K562 (cell line): ENCODE data around the gene ZNF740. TPM values are rescaled to one million over a fixed set of nuclear protein-coding genes. Genes with fewer than 3 reads are reported as not detected.

Experiments used
- ARNT ChIP-seq, 2 experiments: fragments of 450-650 bp; IDR thresholded peaks; 2 replicates each; pipeline ENCODE4 v1.6.1; 2016; ENCODE audit warnings: mild to moderate bottlenecking in 1 of 2
- ATF7 ChIP-seq: fragments of 450-650 bp; IDR thresholded peaks from 2 replicates; pipeline ENCODE4 v1.7.1; 2014; ENCODE audit warnings: mild to moderate bottlenecking, moderate library complexity
- CBX2 ChIP-seq: fragments of 200-600 bp; sonication (generic); IDR thresholded peaks from one replicate; pipeline ENCODE4 v1.6.1; 2012; ENCODE audit warnings: mild to moderate bottlenecking, low read length, inconsistent platforms; ENCODE audit not compliant: insufficient read depth, poor library complexity, severe bottlenecking
- HEY1 ChIP-seq: fragments of 250-450 bp; sonication (Bioruptor Pico); IDR thresholded peaks from 2 replicates; pipeline ENCODE4 v1.5.0; 2020; ENCODE audit warnings: mild to moderate bottlenecking, moderate library complexity, borderline replicate concordance
- HOXB6 ChIP-seq: fragments of 250-450 bp; sonication (Bioruptor Pico); IDR thresholded peaks from 2 replicates; pipeline ENCODE4 v1.5.1; 2022; ENCODE audit warnings: mild to moderate bottlenecking, borderline replicate concordance
- JUND ChIP-seq, 2 experiments: IDR thresholded peaks; 2 replicates in 1 of 2; 3 replicates in 1 of 2; pipeline ENCODE4 v1.6.1; 2011; ENCODE audit warnings: borderline replicate concordance in 2 of 2, low read depth in 2 of 2, low read length in 2 of 2, improper control_type of control experiment in 1 of 2, missing biosample characterization in 1 of 2, missing genetic modification characterization in 1 of 2, missing genetic modification reagents in 1 of 2
- MIER1 ChIP-seq: fragments of 450-650 bp; IDR thresholded peaks from 2 replicates; pipeline ENCODE4 v1.6.1; 2016; ENCODE audit warnings: antibody characterized with exemption, mild to moderate bottlenecking, low read depth
- MXI1 ChIP-seq: IDR thresholded peaks from 2 replicates; pipeline ENCODE4 v1.6.1; 2011; ENCODE audit warnings: low read depth, mild to moderate bottlenecking, improper control_type of control experiment, low read length
- RFX7 ChIP-seq: fragments of 250-450 bp; sonication (Bioruptor Pico); IDR thresholded peaks from 2 replicates; pipeline ENCODE4 v1.5.1; 2021; ENCODE audit warnings: mild to moderate bottlenecking
- SNAPC5 ChIP-seq: fragments of 250-450 bp; sonication (Bioruptor Pico); IDR thresholded peaks from 2 replicates; pipeline ENCODE4 v1.8.0; 2021; ENCODE audit warnings: moderate library complexity, mild to moderate bottlenecking, inconsistent platforms
- TCF7 ChIP-seq: sonication (generic); IDR thresholded peaks from 2 replicates; pipeline ENCODE4 v1.6.1; 2016; ENCODE audit warnings: antibody characterized with exemption, borderline replicate concordance
- ZBTB11 ChIP-seq, 3 experiments: fragments of 200-800 bp in 1 of 3; fragments of 250-450 bp in 1 of 3; fragments of 450-650 bp in 1 of 3; sonication (Bioruptor Pico) in 1 of 3; sonication (Bioruptor generic) in 1 of 3; formaldehyde crosslinking in 1 of 3; IDR thresholded peaks; 2 replicates each; pipeline versions ENCODE4 v1.6.1 to v1.8.0; 2016 to 2022; ENCODE audit warnings: mild to moderate bottlenecking in 2 of 3, missing genetic modification characterization in 2 of 3, missing compliant biosample characterization in 1 of 3, moderate library complexity in 1 of 3
- ZFPM2 ChIP-seq: fragments of 250-450 bp; sonication (Bioruptor Pico); IDR thresholded peaks from 2 replicates; pipeline ENCODE4 v1.5.1; 2022; ENCODE audit warnings: mild to moderate bottlenecking
- ZNF263 ChIP-seq: sonication (generic); formaldehyde crosslinking; IDR thresholded peaks from 2 replicates; pipeline ENCODE4 v1.8.0; 2022; ENCODE audit warnings: mild to moderate bottlenecking, missing genetic modification reagents, borderline replicate concordance
- ZNF707 ChIP-seq: fragments of 250-450 bp; sonication (Bioruptor Pico); conservative IDR thresholded peaks from 2 replicates; pipeline ENCODE4 v1.8.0; 2022; ENCODE audit warnings: inconsistent platforms, mild to moderate bottlenecking, moderate library complexity
- ZSCAN32 ChIP-seq: fragments of 450-650 bp; formaldehyde crosslinking; IDR thresholded peaks from 2 replicates; pipeline ENCODE4 v1.4.0; 2020; ENCODE audit warnings: mild to moderate bottlenecking, moderate library complexity
- polyA plus RNA-seq, 8 experiments: library from polyadenylated mRNA; depleted of rRNA in 4 of 8; stranded (reverse) in 5 of 8; unstranded in 3 of 8; fragments of >200 nt; fragmentation: Nextera tagmentation in 2 of 8; fragmentation: Illumina TruSeq in 1 of 8; extraction: Ambion mirVana in 2 of 8; extraction: Trizol in 1 of 8; gene quantifications; 2 replicates each; pipeline versions ENCODE4 v1.2.1 to v1.2.3, GENCODE V29; 2011 to 2014; ENCODE audit warnings: inconsistent platforms in 1 of 8, missing spikeins in 1 of 8
- total RNA-seq, 7 experiments: library from RNA; depleted of rRNA in 6 of 7; stranded (reverse); fragments of >200 nt in 6 of 7; fragmentation: Illumina TruSeq in 2 of 7; extraction: Trizol in 2 of 7; gene quantifications; 2 replicates each; pipeline versions ENCODE4 v1.2.1 to v1.2.3, GENCODE V29; 2011 to 2021; ENCODE audit warnings: low replicate concordance in 1 of 7
- TF ChIP-seq, protein P1 (sequence below): fragments of 250-450 bp; sonication (Bioruptor Pico); IDR thresholded peaks from 2 replicates; pipeline ENCODE4 v1.4.0; 2020; ENCODE audit warnings: borderline replicate concordance
- TF ChIP-seq, protein P2 (sequence below): IDR thresholded peaks from 2 replicates; pipeline ENCODE4 v1.6.1; 2014; ENCODE audit warnings: antibody characterized with exemption
- TF ChIP-seq, protein P3 (sequence below): sonication (generic); formaldehyde crosslinking; IDR thresholded peaks from 2 replicates; pipeline ENCODE4 v1.8.1; 2023; ENCODE audit warnings: mild to moderate bottlenecking, missing genetic modification reagents

ZNF740 gene
- total and polyA plus RNA-seq, 9 of the 15 experiments (the other 6 are each of a cell fraction or from before 2014, with no cell fraction given): 0.57 to 46.4 (median 18.6) TPM

DNA sequence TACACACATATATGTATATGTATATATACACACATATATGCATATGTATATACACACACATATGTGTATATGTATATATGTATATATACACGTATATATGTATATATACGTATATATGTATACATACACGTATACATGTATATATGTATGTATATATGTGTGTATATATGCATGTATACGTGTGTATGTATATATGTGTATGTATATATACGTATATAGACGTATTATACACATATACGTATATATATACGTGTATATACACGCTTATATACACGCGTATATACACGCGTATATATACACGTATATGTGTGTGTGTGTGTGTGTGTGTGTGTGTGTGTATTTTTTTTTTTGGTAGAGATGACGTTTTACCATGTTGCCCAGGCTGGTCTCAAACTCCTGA is 32.9 kb upstream of the ZNF740 start (continued):
- TF ChIP-seq JUND (IDR thresholded peaks at IDR 0.05; ENCODE audit: borderline replicate concordance, low read depth, low read length): no peak
- no peak for TF ChIP-seq JUND (tag; IDR thresholded peaks at IDR 0.05; ENCODE audit: borderline replicate concordance, low read depth, low read length)
- TF ChIP-seq HOXB6: peak; percentile 97
- no peak for TF ChIP-seq ARNT (IDR thresholded peaks at IDR 0.05)
- no peak for TF ChIP-seq ZNF263 (CRISPR knock-in tag)
- no peak for TF ChIP-seq CBX2
- TF ChIP-seq ZSCAN32 (CRISPR knock-in tag): no peak
- peak; percentile 91 for TF ChIP-seq ZNF707 (CRISPR knock-in tag)
- TF ChIP-seq ATF7: no peak
- TF ChIP-seq, protein P1, sequence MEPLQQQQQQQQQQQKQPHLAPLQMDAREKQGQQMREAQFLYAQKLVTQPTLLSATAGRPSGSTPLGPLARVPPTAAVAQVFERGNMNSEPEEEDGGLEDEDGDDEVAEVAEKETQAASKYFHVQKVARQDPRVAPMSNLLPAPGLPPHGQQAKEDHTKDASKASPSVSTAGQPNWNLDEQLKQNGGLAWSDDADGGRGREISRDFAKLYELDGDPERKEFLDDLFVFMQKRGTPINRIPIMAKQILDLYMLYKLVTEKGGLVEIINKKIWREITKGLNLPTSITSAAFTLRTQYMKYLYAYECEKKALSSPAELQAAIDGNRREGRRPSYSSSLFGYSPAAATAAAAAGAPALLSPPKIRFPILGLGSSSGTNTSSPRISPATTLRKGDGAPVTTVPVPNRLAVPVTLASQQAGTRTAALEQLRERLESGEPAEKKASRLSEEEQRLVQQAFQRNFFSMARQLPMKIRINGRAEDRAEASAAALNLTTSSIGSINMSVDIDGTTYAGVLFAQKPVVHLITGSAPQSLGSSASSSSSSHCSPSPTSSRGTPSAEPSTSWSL (CRISPR knock-in tag): no peak
- TF ChIP-seq HEY1 (CRISPR knock-in tag): no peak
- TF ChIP-seq ZFPM2 (CRISPR knock-in tag): peak; percentile 92
- TF ChIP-seq MIER1: no peak
- TF ChIP-seq MXI1: no peak
- TF ChIP-seq, protein P2, sequence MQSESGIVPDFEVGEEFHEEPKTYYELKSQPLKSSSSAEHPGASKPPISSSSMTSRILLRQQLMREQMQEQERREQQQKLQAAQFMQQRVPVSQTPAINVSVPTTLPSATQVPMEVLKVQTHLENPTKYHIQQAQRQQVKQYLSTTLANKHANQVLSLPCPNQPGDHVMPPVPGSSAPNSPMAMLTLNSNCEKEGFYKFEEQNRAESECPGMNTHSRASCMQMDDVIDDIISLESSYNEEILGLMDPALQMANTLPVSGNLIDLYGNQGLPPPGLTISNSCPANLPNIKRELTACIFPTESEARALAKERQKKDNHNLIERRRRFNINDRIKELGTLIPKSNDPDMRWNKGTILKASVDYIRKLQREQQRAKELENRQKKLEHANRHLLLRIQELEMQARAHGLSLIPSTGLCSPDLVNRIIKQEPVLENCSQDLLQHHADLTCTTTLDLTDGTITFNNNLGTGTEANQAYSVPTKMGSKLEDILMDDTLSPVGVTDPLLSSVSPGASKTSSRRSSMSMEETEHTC: no peak
- TF ChIP-seq ZBTB11 (CRISPR knock-in tag; IDR thresholded peaks at IDR 0.05): peak in 1 of 3 experiments; percentile 81; a peak in 2 of 6 replicates
- peak; percentile 71; the same call in 1 of the 2 replicates for TF ChIP-seq RFX7 (CRISPR knock-in tag)
- peak; percentile 68 for TF ChIP-seq SNAPC5 (CRISPR knock-in tag)
- TF ChIP-seq TCF7: no peak
- TF ChIP-seq, protein P3, sequence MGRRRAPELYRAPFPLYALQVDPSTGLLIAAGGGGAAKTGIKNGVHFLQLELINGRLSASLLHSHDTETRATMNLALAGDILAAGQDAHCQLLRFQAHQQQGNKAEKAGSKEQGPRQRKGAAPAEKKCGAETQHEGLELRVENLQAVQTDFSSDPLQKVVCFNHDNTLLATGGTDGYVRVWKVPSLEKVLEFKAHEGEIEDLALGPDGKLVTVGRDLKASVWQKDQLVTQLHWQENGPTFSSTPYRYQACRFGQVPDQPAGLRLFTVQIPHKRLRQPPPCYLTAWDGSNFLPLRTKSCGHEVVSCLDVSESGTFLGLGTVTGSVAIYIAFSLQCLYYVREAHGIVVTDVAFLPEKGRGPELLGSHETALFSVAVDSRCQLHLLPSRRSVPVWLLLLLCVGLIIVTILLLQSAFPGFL (CRISPR knock-in tag): no peak
